GM23338 (cell line): ENCODE results near the gene DMGDH. TPM values are rescaled to one million over a fixed set of nuclear protein-coding genes. Genes with fewer than 3 reads are reported as not detected.

Experiments used
- ATAC-seq: fragments of 200-7000 bp; cut with Tn5 transposase; 3 replicates; pipeline ENCODE4 v1.9.1; 2020
- DNase-seq: peaks from one replicate; pipeline ENCODE4 v3.0.0-alpha.2; 2015; ENCODE audit warnings: low spot score
- H2AFZ ChIP-seq: fragments of 200-600 bp; sonication (generic); 2 replicates; pipeline ENCODE4 v1.8.0; 2016; ENCODE audit warnings: antibody characterized with exemption, mild to moderate bottlenecking, moderate library complexity
- H3F3A ChIP-seq: fragments of 200-600 bp; sonication (generic); replicated peaks from 2 replicates; pipeline ENCODE4 v1.8.0; 2017; ENCODE audit warnings: antibody characterized with exemption, mixed run types, low read depth
- H3K27ac ChIP-seq: fragments of 200-600 bp; sonication (generic); 2 replicates; pipeline ENCODE4 v1.6.1; 2016; ENCODE audit warnings: low read depth
- H3K27me3 ChIP-seq: fragments of 200-600 bp; sonication (generic); 2 replicates; pipeline ENCODE4 v1.8.0; 2016; ENCODE audit warnings: mild to moderate bottlenecking, mixed run types, moderate library complexity; ENCODE audit not compliant: insufficient read depth
- H3K36me3 ChIP-seq: fragments of 200-600 bp; sonication (generic); 2 replicates; pipeline ENCODE4 v1.8.0; 2016; ENCODE audit warnings: mild to moderate bottlenecking; ENCODE audit not compliant: insufficient read depth
- H3K4me1 ChIP-seq: fragments of 200-600 bp; sonication (generic); 2 replicates; pipeline ENCODE4 v1.8.0; 2016; ENCODE audit warnings: mild to moderate bottlenecking, moderate library complexity; ENCODE audit not compliant: insufficient read depth
- H3K4me2 ChIP-seq: fragments of 200-600 bp; sonication (generic); 2 replicates; pipeline ENCODE4 v1.7.1; 2017; ENCODE audit warnings: mixed run types
- H3K4me3 ChIP-seq: fragments of 200-600 bp; sonication (generic); 2 replicates; pipeline ENCODE4 v1.6.1; 2016; ENCODE audit warnings: mixed run types
- H3K79me2 ChIP-seq: fragments of 200-600 bp; sonication (generic); replicated peaks from 2 replicates; pipeline ENCODE4 v1.8.0; 2017; ENCODE audit warnings: mild to moderate bottlenecking; ENCODE audit not compliant: insufficient read depth
- H3K9me2 ChIP-seq: fragments of 200-600 bp; sonication (generic); 2 replicates; pipeline ENCODE4 v1.8.0; 2017; ENCODE audit not compliant: insufficient read depth
- H4K20me1 ChIP-seq: fragments of 200-600 bp; sonication (generic); replicated peaks from 2 replicates; pipeline ENCODE4 v1.8.0; 2017; ENCODE audit warnings: mild to moderate bottlenecking; ENCODE audit not compliant: insufficient read depth
- H3K27ac Mint-ChIP-seq: 2 replicates; pipeline ENCODE4 v1.8.0; 2020; ENCODE audit warnings: inconsistent platforms, mild to moderate bottlenecking, moderate library complexity, mixed read lengths
- H3K27me3 Mint-ChIP-seq: 3 replicates; pipeline ENCODE4 v1.8.0; 2022; ENCODE audit warnings: low read depth, mild to moderate bottlenecking, moderate library complexity, mixed read lengths, inconsistent platforms; ENCODE audit not compliant: insufficient read depth, poor library complexity
- H3K36me3 Mint-ChIP-seq: 3 replicates; pipeline ENCODE4 v1.8.0; 2021; ENCODE audit warnings: low read depth, mild to moderate bottlenecking, inconsistent platforms, moderate library complexity, mixed read lengths
- H3K4me1 Mint-ChIP-seq: 3 replicates; pipeline ENCODE4 v1.8.0; 2020; ENCODE audit warnings: mild to moderate bottlenecking, inconsistent platforms, mixed read lengths
- H3K4me3 Mint-ChIP-seq: 3 replicates; pipeline ENCODE4 v1.8.0; 2021; ENCODE audit warnings: moderate library complexity, mild to moderate bottlenecking, inconsistent platforms, mixed read lengths
- H3K9me3 Mint-ChIP-seq: 3 replicates; pipeline ENCODE4 v1.8.0; 2020; ENCODE audit warnings: moderate library complexity, mild to moderate bottlenecking, inconsistent platforms, mixed read lengths
- EZH2 ChIP-seq: fragments of 200-600 bp; sonication (generic); IDR thresholded peaks from one replicate; pipeline ENCODE4 v1.8.0; 2017; ENCODE audit warnings: antibody characterized with exemption, mild to moderate bottlenecking, low read depth; ENCODE audit not compliant: unreplicated experiment
- EZH2phosphoT487 ChIP-seq: fragments of 200-600 bp; sonication (generic); IDR thresholded peaks from one replicate; pipeline ENCODE4 v1.8.1; 2018; ENCODE audit warnings: antibody characterized with exemption; ENCODE audit not compliant: unreplicated experiment
- JUNB ChIP-seq: IDR thresholded peaks from one replicate; pipeline ENCODE4 v1.6.1; 2016; ENCODE audit warnings: antibody characterized with exemption; ENCODE audit not compliant: unreplicated experiment
- ZNF114 ChIP-seq: fragments of 250-450 bp; sonication (Bioruptor Pico); IDR thresholded peaks from 2 replicates; pipeline ENCODE4 v1.5.0; 2020; ENCODE audit warnings: mild to moderate bottlenecking, moderate library complexity
- polyA plus RNA-seq: library from polyadenylated mRNA; unstranded; fragments of >200 nt; fragmentation: Nextera tagmentation; extraction: Ambion mirVana; gene quantifications from 2 replicates; pipeline ENCODE4 v1.2.1, GENCODE V29; 2016
- total RNA-seq: library from RNA; depleted of rRNA; stranded (reverse); fragments of >200 nt; shearing (Covaris generic); gene quantifications from 2 replicates; pipeline ENCODE4 v1.2.3, GENCODE V29; 2014
- TF ChIP-seq, protein P1 (sequence below): IDR thresholded peaks from 2 replicates; pipeline ENCODE4 v1.6.1; 2016; ENCODE audit warnings: antibody characterized with exemption
- TF ChIP-seq, protein P2 (sequence below): IDR thresholded peaks from one replicate; pipeline ENCODE4 v1.6.1; 2018; ENCODE audit warnings: antibody characterized with exemption; ENCODE audit not compliant: unreplicated experiment
- TF ChIP-seq, protein P3 (sequence below), 2 experiments: fragments of 200-600 bp in 1 of 2; sonication (generic) in 1 of 2; conservative IDR thresholded peaks; 2 replicates each; pipeline versions ENCODE4 v1.5.1 to v1.6.1; 2016 to 2017; ENCODE audit warnings: antibody characterized with exemption in 2 of 2, low read depth in 2 of 2, mild to moderate bottlenecking in 2 of 2, moderate library complexity in 1 of 2

Gene DMGDH
- total and polyA plus RNA-seq, 2 experiments from 2014 or later, result 0.52 to 0.63 TPM

DNA sequence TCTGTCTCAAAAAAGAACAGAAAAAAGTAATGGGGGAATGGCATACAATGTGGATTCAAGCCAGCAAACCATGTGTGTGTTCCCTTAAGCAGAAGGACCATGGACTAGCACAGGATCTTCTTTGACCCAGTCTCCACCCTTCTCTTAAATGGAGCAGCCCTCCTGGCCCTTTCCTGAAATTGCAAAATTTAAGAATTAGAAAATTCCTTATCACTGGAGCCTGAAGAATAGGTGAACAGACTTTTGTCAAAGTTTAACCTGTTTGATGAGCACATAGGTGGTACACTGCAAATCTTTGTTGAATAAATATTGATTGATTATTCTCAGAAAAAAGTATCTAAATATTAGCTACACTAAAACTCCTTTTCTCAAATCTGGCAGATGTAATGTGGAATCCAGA lies 12.6 kb downstream of the DMGDH start:
- no peaks in the 10 kb centered on the region for H3K27me3 ChIP-seq
- no peak for ATAC-seq
- H3K9me2 ChIP-seq, result no peaks in the 10 kb centered on the region; the same call in 1 of the 2 replicates
- H3F3A ChIP-seq, result no peaks in the 10 kb centered on the region
- H3K4me1 ChIP-seq, result no peaks in the 10 kb centered on the region
- DNase-seq, result no peak
- H3K4me2 ChIP-seq, result no peak overlapping the region
- Mint-ChIP-seq H3K4me1 (peaks cover 6% of the 10 kb centered on the region; the same call in 2 of the 3 replicates), H3K9me3 (no peaks in the 10 kb centered on the region), H3K4me3 (no peak overlapping the region), H3K36me3 (no peaks in the 10 kb centered on the region), H3K27ac (no peak overlapping the region), H3K27me3 (no peaks in the 10 kb centered on the region)
- no peaks in the 10 kb centered on the region for H3K36me3 ChIP-seq
- no peaks in the 10 kb centered on the region for H4K20me1 ChIP-seq
- no peak overlapping the region for H3K4me3 ChIP-seq
- H3K79me2 ChIP-seq, result no peaks in the 10 kb centered on the region
- no peak overlapping the region for H2AFZ ChIP-seq
- H3K27ac ChIP-seq, result no peak overlapping the region
- TF ChIP-seq, protein P1, sequence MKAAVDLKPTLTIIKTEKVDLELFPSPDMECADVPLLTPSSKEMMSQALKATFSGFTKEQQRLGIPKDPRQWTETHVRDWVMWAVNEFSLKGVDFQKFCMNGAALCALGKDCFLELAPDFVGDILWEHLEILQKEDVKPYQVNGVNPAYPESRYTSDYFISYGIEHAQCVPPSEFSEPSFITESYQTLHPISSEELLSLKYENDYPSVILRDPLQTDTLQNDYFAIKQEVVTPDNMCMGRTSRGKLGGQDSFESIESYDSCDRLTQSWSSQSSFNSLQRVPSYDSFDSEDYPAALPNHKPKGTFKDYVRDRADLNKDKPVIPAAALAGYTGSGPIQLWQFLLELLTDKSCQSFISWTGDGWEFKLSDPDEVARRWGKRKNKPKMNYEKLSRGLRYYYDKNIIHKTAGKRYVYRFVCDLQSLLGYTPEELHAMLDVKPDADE, result no peak

- no peak for TF ChIP-seq JUNB
- TF ChIP-seq ZNF114 (CRISPR knock-in tag), result no peak
- TF ChIP-seq, protein P2, sequence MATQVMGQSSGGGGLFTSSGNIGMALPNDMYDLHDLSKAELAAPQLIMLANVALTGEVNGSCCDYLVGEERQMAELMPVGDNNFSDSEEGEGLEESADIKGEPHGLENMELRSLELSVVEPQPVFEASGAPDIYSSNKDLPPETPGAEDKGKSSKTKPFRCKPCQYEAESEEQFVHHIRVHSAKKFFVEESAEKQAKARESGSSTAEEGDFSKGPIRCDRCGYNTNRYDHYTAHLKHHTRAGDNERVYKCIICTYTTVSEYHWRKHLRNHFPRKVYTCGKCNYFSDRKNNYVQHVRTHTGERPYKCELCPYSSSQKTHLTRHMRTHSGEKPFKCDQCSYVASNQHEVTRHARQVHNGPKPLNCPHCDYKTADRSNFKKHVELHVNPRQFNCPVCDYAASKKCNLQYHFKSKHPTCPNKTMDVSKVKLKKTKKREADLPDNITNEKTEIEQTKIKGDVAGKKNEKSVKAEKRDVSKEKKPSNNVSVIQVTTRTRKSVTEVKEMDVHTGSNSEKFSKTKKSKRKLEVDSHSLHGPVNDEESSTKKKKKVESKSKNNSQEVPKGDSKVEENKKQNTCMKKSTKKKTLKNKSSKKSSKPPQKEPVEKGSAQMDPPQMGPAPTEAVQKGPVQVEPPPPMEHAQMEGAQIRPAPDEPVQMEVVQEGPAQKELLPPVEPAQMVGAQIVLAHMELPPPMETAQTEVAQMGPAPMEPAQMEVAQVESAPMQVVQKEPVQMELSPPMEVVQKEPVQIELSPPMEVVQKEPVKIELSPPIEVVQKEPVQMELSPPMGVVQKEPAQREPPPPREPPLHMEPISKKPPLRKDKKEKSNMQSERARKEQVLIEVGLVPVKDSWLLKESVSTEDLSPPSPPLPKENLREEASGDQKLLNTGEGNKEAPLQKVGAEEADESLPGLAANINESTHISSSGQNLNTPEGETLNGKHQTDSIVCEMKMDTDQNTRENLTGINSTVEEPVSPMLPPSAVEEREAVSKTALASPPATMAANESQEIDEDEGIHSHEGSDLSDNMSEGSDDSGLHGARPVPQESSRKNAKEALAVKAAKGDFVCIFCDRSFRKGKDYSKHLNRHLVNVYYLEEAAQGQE, result no peak
- Histone ChIP-seq H3K36me3 (no peaks in the 10 kb centered on the region), H3K4me3 (no peak overlapping the region), H3K4me2 (no peak overlapping the region), H3K79me2 (no peaks in the 10 kb centered on the region), H2AFZ (peak overlapping the region; percentile 53), H3F3A (no peaks in the 10 kb centered on the region), H3K9me2 (no peaks in the 10 kb centered on the region; the same call in 1 of the 2 replicates), H3K27ac (no peak overlapping the region), H4K20me1 (no peaks in the 10 kb centered on the region), H3K27me3 (no peaks in the 10 kb centered on the region), H3K4me1 (no peaks in the 10 kb centered on the region)
- ATAC-seq, result no peak
- no peak overlapping the region for H3K4me3 Mint-ChIP-seq
- no peak for DNase-seq
- H3K36me3 Mint-ChIP-seq, result no peaks in the 10 kb centered on the region
- no peaks in the 10 kb centered on the region for H3K9me3 Mint-ChIP-seq
- H3K4me1 Mint-ChIP-seq, result peaks cover 6% of the 10 kb centered on the region; the same call in 2 of the 3 replicates
- peak overlapping the region; percentile 40; the same call in 1 of the 2 replicates for H3K27ac Mint-ChIP-seq
- no peaks in the 10 kb centered on the region for H3K27me3 Mint-ChIP-seq
Measured at GRCh38 chr5:79055017-79055416, 14.5 kb downstream of the DMGDH start.

GRCh38 chr5:79053321-79053720 lies 16.2 kb downstream of the DMGDH start:
- TF ChIP-seq, protein P1, result no peak
- TF ChIP-seq, protein P3, sequence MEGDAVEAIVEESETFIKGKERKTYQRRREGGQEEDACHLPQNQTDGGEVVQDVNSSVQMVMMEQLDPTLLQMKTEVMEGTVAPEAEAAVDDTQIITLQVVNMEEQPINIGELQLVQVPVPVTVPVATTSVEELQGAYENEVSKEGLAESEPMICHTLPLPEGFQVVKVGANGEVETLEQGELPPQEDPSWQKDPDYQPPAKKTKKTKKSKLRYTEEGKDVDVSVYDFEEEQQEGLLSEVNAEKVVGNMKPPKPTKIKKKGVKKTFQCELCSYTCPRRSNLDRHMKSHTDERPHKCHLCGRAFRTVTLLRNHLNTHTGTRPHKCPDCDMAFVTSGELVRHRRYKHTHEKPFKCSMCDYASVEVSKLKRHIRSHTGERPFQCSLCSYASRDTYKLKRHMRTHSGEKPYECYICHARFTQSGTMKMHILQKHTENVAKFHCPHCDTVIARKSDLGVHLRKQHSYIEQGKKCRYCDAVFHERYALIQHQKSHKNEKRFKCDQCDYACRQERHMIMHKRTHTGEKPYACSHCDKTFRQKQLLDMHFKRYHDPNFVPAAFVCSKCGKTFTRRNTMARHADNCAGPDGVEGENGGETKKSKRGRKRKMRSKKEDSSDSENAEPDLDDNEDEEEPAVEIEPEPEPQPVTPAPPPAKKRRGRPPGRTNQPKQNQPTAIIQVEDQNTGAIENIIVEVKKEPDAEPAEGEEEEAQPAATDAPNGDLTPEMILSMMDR (conservative IDR thresholded peaks at IDR 0.05; ENCODE audit: low read depth in 2 of 2), result no peak
- no peak for TF ChIP-seq EZH2
- no peak for TF ChIP-seq EZH2phosphoT487
- TF ChIP-seq JUNB, result no peak
- peaks cover 6% of the 10 kb centered on the region; the same call in 2 of the 3 replicates for H3K4me1 Mint-ChIP-seq
- H3K9me3 Mint-ChIP-seq, result no peaks in the 10 kb centered on the region
- H4K20me1 ChIP-seq, result no peaks in the 10 kb centered on the region
- H3K27me3 ChIP-seq, result no peaks in the 10 kb centered on the region
- H2AFZ ChIP-seq, result no peak overlapping the region
- no peak for DNase-seq
- no peak for ATAC-seq
- H3K27ac Mint-ChIP-seq, result no peak overlapping the region
- no peak overlapping the region for H3K4me2 ChIP-seq
- no peaks in the 10 kb centered on the region for H3K4me1 ChIP-seq
- H3K4me3 ChIP-seq, result no peak overlapping the region
- no peak overlapping the region for H3K4me3 Mint-ChIP-seq
- H3F3A ChIP-seq, result no peaks in the 10 kb centered on the region
- H3K36me3 ChIP-seq, result no peaks in the 10 kb centered on the region
- H3K79me2 ChIP-seq, result no peaks in the 10 kb centered on the region
- H3K9me2 ChIP-seq, result no peaks in the 10 kb centered on the region; the same call in 1 of the 2 replicates
- no peaks in the 10 kb centered on the region for H3K27me3 Mint-ChIP-seq
- no peak overlapping the region for H3K27ac ChIP-seq
- H3K36me3 Mint-ChIP-seq, result no peaks in the 10 kb centered on the region
